K562 (cell line): ENCODE data around the gene STX1A. TPM values are rescaled to one million over a fixed set of nuclear protein-coding genes. Genes with fewer than 3 reads are reported as not detected.

Experiments used
- FOXK2 ChIP-seq, 2 experiments: fragments of 450-650 bp; IDR thresholded peaks in 1 of 2; conservative IDR thresholded peaks in 1 of 2; 2 replicates each; pipeline ENCODE4 v1.6.1; 2016; ENCODE audit warnings: low read depth in 2 of 2, mild to moderate bottlenecking in 1 of 2
- FUS ChIP-seq: fragments of 200-400 bp; formaldehyde crosslinking; optimal IDR thresholded peaks from 2 replicates; pipeline ENCODE3; 2017; ENCODE audit warnings: low read depth, low read length
- JUND ChIP-seq, 2 experiments: IDR thresholded peaks; 2 replicates in 1 of 2; 3 replicates in 1 of 2; pipeline ENCODE4 v1.6.1; 2011; ENCODE audit warnings: borderline replicate concordance in 2 of 2, low read depth in 2 of 2, low read length in 2 of 2, improper control_type of control experiment in 1 of 2, missing biosample characterization in 1 of 2, missing genetic modification characterization in 1 of 2, missing genetic modification reagents in 1 of 2
- L3MBTL2 ChIP-seq: fragments of 450-650 bp; IDR thresholded peaks from 2 replicates; pipeline ENCODE4 v1.6.1; 2016; ENCODE audit warnings: mild to moderate bottlenecking, moderate library complexity
- SNRNP70 ChIP-seq: fragments of 200-400 bp; formaldehyde crosslinking; optimal IDR thresholded peaks from 2 replicates; pipeline ENCODE3; 2017; ENCODE audit warnings: low read depth, low read length
- SP2 ChIP-seq: IDR thresholded peaks from 2 replicates; pipeline ENCODE4 v1.6.1; 2011; ENCODE audit warnings: mild to moderate bottlenecking, low read depth, low read length, moderate library complexity; ENCODE audit not compliant: poor library complexity, severe bottlenecking; ENCODE audit errors: extremely low read depth
- VEZF1 ChIP-seq: fragments of 200-800 bp; sonication (Bioruptor generic); IDR thresholded peaks from 2 replicates; pipeline ENCODE4 v1.6.1; 2017; ENCODE audit warnings: missing genetic modification characterization, missing compliant biosample characterization
- ZNF134 ChIP-seq: fragments of 250-450 bp; sonication (Bioruptor Pico); conservative IDR thresholded peaks from 2 replicates; pipeline ENCODE4 v1.4.0; 2020
- ZNF253 ChIP-seq: fragments of 250-450 bp; sonication (Bioruptor Pico); conservative IDR thresholded peaks from 2 replicates; pipeline ENCODE4 v1.6.1; 2021; ENCODE audit warnings: mild to moderate bottlenecking
- ZNF407 ChIP-seq: fragments of 450-650 bp; IDR thresholded peaks from 2 replicates; pipeline ENCODE4 v1.6.1; 2016; ENCODE audit warnings: low read depth
- ZNF592 ChIP-seq: fragments of 450-650 bp; IDR thresholded peaks from 2 replicates; pipeline ENCODE4 v1.6.1; 2017; ENCODE audit warnings: antibody characterized with exemption, mild to moderate bottlenecking
- ZNF699 ChIP-seq: fragments of 250-450 bp; sonication (Bioruptor Pico); IDR thresholded peaks from 2 replicates; pipeline ENCODE4 v1.8.0; 2021; ENCODE audit warnings: mild to moderate bottlenecking, moderate library complexity; ENCODE audit not compliant: insufficient replicate concordance
- polyA plus RNA-seq, 8 experiments: library from polyadenylated mRNA; depleted of rRNA in 4 of 8; stranded (reverse) in 5 of 8; unstranded in 3 of 8; fragments of >200 nt; fragmentation: Nextera tagmentation in 2 of 8; fragmentation: Illumina TruSeq in 1 of 8; extraction: Ambion mirVana in 2 of 8; extraction: Trizol in 1 of 8; gene quantifications; 2 replicates each; pipeline versions ENCODE4 v1.2.1 to v1.2.3, GENCODE V29; 2011 to 2014; ENCODE audit warnings: inconsistent platforms in 1 of 8, missing spikeins in 1 of 8
- total RNA-seq, 7 experiments: library from RNA; depleted of rRNA in 6 of 7; stranded (reverse); fragments of >200 nt in 6 of 7; fragmentation: Illumina TruSeq in 2 of 7; extraction: Trizol in 2 of 7; gene quantifications; 2 replicates each; pipeline versions ENCODE4 v1.2.1 to v1.2.3, GENCODE V29; 2011 to 2021; ENCODE audit warnings: low replicate concordance in 1 of 7

STX1A gene
- total and polyA plus RNA-seq, 9 of the 15 experiments (the other 6 are each of a cell fraction or from before 2014, with no cell fraction given), result 0.04 to 15.1 (median 6.3) TPM

GRCh38 chr7:73701357-73701995, 18.0 kb downstream of the STX1A start (continued):
- TF ChIP-seq ZNF592 (peak; percentile 41; the same call in 1 of the 2 replicates), ZNF134 (CRISPR knock-in tag) (0 out of 2 replicates have a peak, but pooled peaks have one; percentile 37), ZNF699 (CRISPR knock-in tag) (no peak), SNRNP70 (peak; percentile 35), FUS (no peak), VEZF1 (CRISPR knock-in tag) (peak; percentile 35; the same call in 1 of the 2 replicates), ZNF407 (peak; percentile 87), JUND (IDR thresholded peaks at IDR 0.05; ENCODE audit: borderline replicate concordance, low read depth, low read length) (peak; percentile 66), JUND (tag; IDR thresholded peaks at IDR 0.05; ENCODE audit: borderline replicate concordance, low read depth, low read length) (no peak; the same call in 2 of the 3 replicates), L3MBTL2 (no peak), FOXK2 (conservative IDR thresholded peaks at IDR 0.05 in 1 of 2, IDR thresholded peaks at IDR 0.05 in 1 of 2; ENCODE audit: low read depth in 2 of 2) (peak in 1 of 2 experiments; percentile 37; a peak in 1 of 4 replicates), ZNF253 (CRISPR knock-in tag) (no peak), SP2 (no peak)
